H1 (cell line): Measurements from ENCODE around the gene DGKI. TPM values are rescaled to one million over a fixed set of nuclear protein-coding genes. Genes with fewer than 3 reads are reported as not detected.

ENCODE experiments used
- CTCF ChIA-PET: fragments of 300-600 bp; sonication (Branson Sonifier 250); formaldehyde crosslinking; loops from one replicate; lab custom pipeline; 2021; ENCODE audit not compliant: partially characterized antibody; lab: Charles Lee
- POLR2A ChIA-PET: fragments of 300-600 bp; sonication (Branson Sonifier 250); formaldehyde crosslinking; loops from one replicate; lab custom pipeline; 2021; ENCODE audit warnings: inconsistent platforms; ENCODE audit not compliant: partially characterized antibody; lab: Charles Lee
- DNase-seq, 2 experiments: peaks; one replicate each; pipeline versions ENCODE4 v3.0.0 to v3.0.0-alpha.2; 2010 to 2022; ENCODE audit warnings: low spot score in 2 of 2, low read depth in 1 of 2, mixed read lengths in 1 of 2
- FAIRE-seq: peaks from 2 replicates; lab custom pipeline; 2011; peaks lifted over from hg19 to GRCh38; lab: Jason Lieb, UNC
- H2AFZ ChIP-seq: 2 replicates; pipeline ENCODE4 v1.8.1; 2012; ENCODE audit warnings: low read length, inconsistent platforms
- H2AK5ac ChIP-seq: 2 replicates; pipeline ENCODE4 v1.6.1; 2013; ENCODE audit warnings: low read depth, low read length
- H2BK120ac ChIP-seq: replicated peaks from 2 replicates; pipeline ENCODE3; 2013; ENCODE audit warnings: low read depth, low read length, inconsistent platforms
- H2BK12ac ChIP-seq: 2 replicates; pipeline ENCODE4 v1.6.1; 2013; ENCODE audit warnings: low read depth, low read length
- H2BK15ac ChIP-seq: 2 replicates; pipeline ENCODE4 v1.6.1; 2013; ENCODE audit warnings: low read length
- H2BK20ac ChIP-seq: 2 replicates; pipeline ENCODE4 v1.6.1; 2013; ENCODE audit warnings: low read length
- H2BK5ac ChIP-seq: 2 replicates; pipeline ENCODE4 v1.6.1; 2013; ENCODE audit warnings: low read depth, low read length
- H3K14ac ChIP-seq: 2 replicates; pipeline ENCODE4 v1.6.1; 2013; ENCODE audit warnings: inconsistent platforms; ENCODE audit not compliant: insufficient read length
- H3K18ac ChIP-seq: 2 replicates; pipeline ENCODE4 v1.6.1; 2013; ENCODE audit warnings: low read length; ENCODE audit errors: extremely low read depth
- H3K23ac ChIP-seq: 2 replicates; pipeline ENCODE4 v1.6.1; 2013; ENCODE audit warnings: inconsistent platforms; ENCODE audit not compliant: insufficient read length
- H3K23me2 ChIP-seq: 2 replicates; pipeline ENCODE4 v1.6.1; 2013; ENCODE audit warnings: low read depth, low read length
- H3K27ac ChIP-seq: 2 replicates; pipeline ENCODE4 v1.6.1; 2011; ENCODE audit warnings: low read depth, low read length, inconsistent platforms
- H3K27me3 ChIP-seq, 4 experiments: replicated peaks in 1 of 4; 1 replicate in 1 of 4; 2 replicates in 3 of 4; pipeline versions ENCODE4 v1.6.1 to v1.8.1; 2011 to 2013; ENCODE audit warnings: low read length in 3 of 4, mild to moderate bottlenecking in 3 of 4, inconsistent platforms in 2 of 4, mixed read lengths in 2 of 4, moderate library complexity in 1 of 4; ENCODE audit not compliant: control insufficient read depth in 3 of 4, insufficient read depth in 3 of 4; ENCODE audit errors: extremely low read depth in 1 of 4
- H3K36me3 ChIP-seq, 4 experiments: 2 replicates each; pipeline versions ENCODE4 v1.6.1 to v1.8.1; 2011 to 2013; ENCODE audit warnings: mild to moderate bottlenecking in 4 of 4, low read length in 3 of 4, moderate library complexity in 2 of 4, control low read depth in 1 of 4, inconsistent platforms in 1 of 4; ENCODE audit not compliant: insufficient read depth in 4 of 4, control insufficient read depth in 2 of 4
- H3K4ac ChIP-seq: replicated peaks from 2 replicates; pipeline ENCODE3; 2013; ENCODE audit warnings: low read length, low read depth, mixed read lengths, inconsistent platforms; ENCODE audit not compliant: insufficient read length
- H3K4me1 ChIP-seq, 4 experiments: replicated peaks in 1 of 4; 1 replicate in 1 of 4; 2 replicates in 3 of 4; pipeline versions ENCODE4 v1.6.1 to v1.8.1; 2011 to 2013; ENCODE audit warnings: low read length in 3 of 4, inconsistent platforms in 2 of 4, mixed read lengths in 1 of 4; ENCODE audit not compliant: insufficient read depth in 4 of 4, control insufficient read depth in 3 of 4
- H3K4me2 ChIP-seq, 2 experiments: 2 replicates each; pipeline versions ENCODE4 v1.6.1 to v1.8.1; 2011 to 2013; ENCODE audit warnings: low read depth in 2 of 2, low read length in 2 of 2, control low read depth in 1 of 2, inconsistent platforms in 1 of 2, mild to moderate bottlenecking in 1 of 2; ENCODE audit not compliant: insufficient read depth in 1 of 2
- H3K4me3 ChIP-seq, 4 experiments: fragments of 200-600, 300-600 bp in 1 of 4; sonication (generic), shearing (Covaris generic), sonication (Bioruptor Twin) in 1 of 4; 2 replicates each; pipeline versions ENCODE4 v1.5.1 to v1.8.1; 2011 to 2016; ENCODE audit warnings: low read length in 4 of 4, low read depth in 3 of 4, control low read depth in 2 of 4, inconsistent platforms in 2 of 4, mild to moderate bottlenecking in 2 of 4, mixed read lengths in 1 of 4, moderate library complexity in 1 of 4; ENCODE audit not compliant: insufficient read depth in 2 of 4; ENCODE audit errors: extremely low read depth in 1 of 4
- H3K56ac ChIP-seq: replicated peaks from 2 replicates; pipeline ENCODE3; 2013; ENCODE audit warnings: low read depth, mild to moderate bottlenecking, mixed read lengths, low read length, inconsistent platforms; ENCODE audit not compliant: insufficient read length
- H3K79me1 ChIP-seq: 2 replicates; pipeline ENCODE4 v1.6.1; 2013; ENCODE audit warnings: low read depth, low read length, control low read depth
- H3K79me2 ChIP-seq, 2 experiments: 2 replicates each; pipeline versions ENCODE4 v1.6.1 to v1.8.1; 2012 to 2013; ENCODE audit warnings: low read length in 2 of 2, mild to moderate bottlenecking in 2 of 2, inconsistent platforms in 1 of 2; ENCODE audit not compliant: insufficient read depth in 2 of 2, control insufficient read depth in 1 of 2
- H3K9ac ChIP-seq, 4 experiments: replicated peaks in 1 of 4; 1 replicate in 1 of 4; 2 replicates in 3 of 4; pipeline versions ENCODE4 v1.6.1 to v1.8.1; 2011 to 2013; ENCODE audit warnings: low read depth in 3 of 4, low read length in 3 of 4, control low read depth in 2 of 4, mild to moderate bottlenecking in 2 of 4, moderate library complexity in 2 of 4, inconsistent platforms in 1 of 4; ENCODE audit errors: extremely low read depth in 1 of 4
- H3K9me3 ChIP-seq, 2 experiments: 2 replicates each; pipeline versions ENCODE4 v1.6.1 to v1.8.1; 2012 to 2013; ENCODE audit warnings: mild to moderate bottlenecking in 2 of 2, moderate library complexity in 2 of 2, control low read depth in 1 of 2, inconsistent platforms in 1 of 2, low read depth in 1 of 2, low read length in 1 of 2, mixed read lengths in 1 of 2; ENCODE audit not compliant: insufficient read depth in 2 of 2
- H4K20me1 ChIP-seq, 2 experiments: replicated peaks in 1 of 2; 2 replicates each; pipeline versions ENCODE3 to v1.8.1; 2011 to 2013; ENCODE audit warnings: inconsistent platforms in 2 of 2, low read length in 2 of 2, mild to moderate bottlenecking in 1 of 2; ENCODE audit not compliant: insufficient read depth in 2 of 2, control insufficient read depth in 1 of 2
- H4K5ac ChIP-seq: 2 replicates; pipeline ENCODE4 v1.6.1; 2013; ENCODE audit warnings: low read length, low read depth, mixed read lengths, inconsistent platforms; ENCODE audit not compliant: insufficient read length
- H4K8ac ChIP-seq: 2 replicates; pipeline ENCODE4 v1.8.0; 2013; ENCODE audit warnings: mild to moderate bottlenecking, moderate library complexity, low read length, inconsistent platforms; ENCODE audit not compliant: insufficient read depth; ENCODE audit errors: extremely low read depth
- H4K91ac ChIP-seq: replicated peaks from 2 replicates; pipeline ENCODE3; 2013; ENCODE audit warnings: low read length, mixed read lengths, inconsistent platforms; ENCODE audit not compliant: insufficient read length
- PHF8 ChIP-seq: fragments of 200-600 bp; sonication (generic); conservative IDR thresholded peaks from 2 replicates; pipeline ENCODE4 v1.7.1; 2012; ENCODE audit warnings: low read depth, mild to moderate bottlenecking, inconsistent platforms, low read length, moderate library complexity
- RAD21 ChIP-seq, 2 experiments: IDR thresholded peaks in 1 of 2; conservative IDR thresholded peaks in 1 of 2; 2 replicates each; pipeline ENCODE4 v1.6.1; 2011; ENCODE audit warnings: low read depth in 2 of 2, low read length in 2 of 2, improper control_type of control experiment in 1 of 2, inconsistent platforms in 1 of 2, mild to moderate bottlenecking in 1 of 2, moderate library complexity in 1 of 2
- RNF2 ChIP-seq: fragments of 200-900, 300-1000 bp; sonication (generic); IDR thresholded peaks from 2 replicates; pipeline ENCODE4 v1.7.1; 2016; ENCODE audit warnings: borderline replicate concordance, low read depth, mild to moderate bottlenecking, antibody characterized with exemption, low read length; ENCODE audit not compliant: poor library complexity, severe bottlenecking; ENCODE audit errors: missing control alignments
- SP2 ChIP-seq: IDR thresholded peaks from 2 replicates; pipeline ENCODE4 v1.6.1; 2012; ENCODE audit warnings: mild to moderate bottlenecking, low read length, inconsistent platforms
- SRF ChIP-seq: IDR thresholded peaks from 2 replicates; pipeline ENCODE4 v1.6.1; 2011; ENCODE audit warnings: mild to moderate bottlenecking, low read depth, low read length, moderate library complexity
- polyA plus RNA-seq, 7 experiments: library from polyadenylated mRNA; depleted of rRNA in 3 of 7; stranded (reverse) in 5 of 7; unstranded in 2 of 7; fragments of >200 nt in 5 of 7; fragments of 200-250 nt in 2 of 7; gene quantifications; 1 replicate in 5 of 7; 2 replicates in 1 of 7; 4 replicates in 1 of 7; pipeline versions ENCODE4 v1.2.1 to v1.2.3, GENCODE V29; 2011 to 2013; ENCODE audit warnings: missing spikeins in 2 of 7, mixed read lengths in 2 of 7
- total RNA-seq: library from RNA; stranded (reverse); fragmentation: NEBNext Ultra II Directional; extraction: Animal tissue kit (Norgen Biotek cat#: 25700); gene quantifications from 2 replicates; pipeline ENCODE4 v1.2.1, GENCODE V29; 2021

DGKI gene
- total and polyA plus RNA-seq, 2 of the 8 experiments (the other 6 are each of a cell fraction or from before 2014, with no cell fraction given): 0.20 to 0.71 TPM

- TF ChIP-seq RNF2: no peak
Observed at GRCh38 chr7:137434946-137435345, 411.8 kb downstream of the DGKI start (continued).

DNA sequence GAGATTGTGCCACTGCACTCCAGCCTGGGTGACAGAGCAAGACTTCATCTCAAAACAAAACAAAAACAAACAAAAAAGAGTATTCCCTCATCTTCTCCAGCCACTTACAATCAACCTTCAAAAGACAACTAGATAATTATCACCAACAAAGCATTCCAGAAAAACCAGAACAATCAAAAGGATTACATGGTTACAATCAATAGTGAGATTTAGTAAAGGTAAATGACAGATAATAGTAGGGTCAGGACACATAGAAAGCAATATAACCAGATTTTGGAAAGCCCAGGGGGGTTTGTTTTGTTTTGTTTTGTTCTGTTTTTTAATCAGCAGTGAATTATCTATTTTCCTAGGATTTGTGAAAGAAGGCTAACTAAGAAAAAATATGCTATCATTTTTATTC, 412.2 kb downstream of the DGKI start:
- no peak overlapping the region for H2BK20ac ChIP-seq
- no peak for TF ChIP-seq PHF8
- no peak for TF ChIP-seq SP2
- TF ChIP-seq SRF: no peak
- no peak for TF ChIP-seq RAD21 (IDR thresholded peaks at IDR 0.05 in 1 of 2, conservative IDR thresholded peaks at IDR 0.05 in 1 of 2; ENCODE audit: low read depth in 2 of 2, low read length in 2 of 2)
- H3K79me2 ChIP-seq: no peaks in the 10 kb centered on the region
- H2BK5ac ChIP-seq: no peak overlapping the region
- no peak overlapping the region for H2BK12ac ChIP-seq
- DNase-seq (no peak), FAIRE-seq (no peak)
- H4K5ac ChIP-seq: no peak overlapping the region
- H4K8ac ChIP-seq: no peak overlapping the region
- H3K9ac ChIP-seq: no peak overlapping the region
- H3K27me3 ChIP-seq: no peaks in the 10 kb centered on the region; a peak in 1 of 7 replicates
- POLR2A ChIA-PET: no interaction called here
- no peak overlapping the region for H4K91ac ChIP-seq
- no peaks in the 10 kb centered on the region for H3K9me3 ChIP-seq
- H3K23me2 ChIP-seq: no peaks in the 10 kb centered on the region
- H3K4me3 ChIP-seq: no peak overlapping the region
- no peak overlapping the region for H2AFZ ChIP-seq
- H3K56ac ChIP-seq: no peak overlapping the region
- CTCF ChIA-PET: no interaction called here
- H3K4me1 ChIP-seq: no peaks in the 10 kb centered on the region
- H3K4me2 ChIP-seq: no peak overlapping the region
- no peaks in the 10 kb centered on the region for H3K36me3 ChIP-seq
- no peaks in the 10 kb centered on the region for H3K79me1 ChIP-seq
- H2BK120ac ChIP-seq: no peak overlapping the region
- no peak overlapping the region for H2AK5ac ChIP-seq
- no peak overlapping the region for H3K18ac ChIP-seq
- H3K27ac ChIP-seq: no peak overlapping the region
- no peak overlapping the region for H2BK15ac ChIP-seq
- no peaks in the 10 kb centered on the region for H4K20me1 ChIP-seq
- H3K14ac ChIP-seq: no peak overlapping the region
- H3K23ac ChIP-seq: no peak overlapping the region
- no peak overlapping the region for H3K4ac ChIP-seq
